ENCODE results near the gene TMED7. TPM values are rescaled to one million over a fixed set of nuclear protein-coding genes. Genes with fewer than 3 reads are reported as not detected.
"Not testable (repeated sequence)": the region's sequence is repeated elsewhere in the genome, so short reads cannot be mapped to it uniquely, and the experiment has no call there.

The TMED7 gene
- total RNA-seq, 1 donor from 2014 or later: 44.0 TPM

DNA sequence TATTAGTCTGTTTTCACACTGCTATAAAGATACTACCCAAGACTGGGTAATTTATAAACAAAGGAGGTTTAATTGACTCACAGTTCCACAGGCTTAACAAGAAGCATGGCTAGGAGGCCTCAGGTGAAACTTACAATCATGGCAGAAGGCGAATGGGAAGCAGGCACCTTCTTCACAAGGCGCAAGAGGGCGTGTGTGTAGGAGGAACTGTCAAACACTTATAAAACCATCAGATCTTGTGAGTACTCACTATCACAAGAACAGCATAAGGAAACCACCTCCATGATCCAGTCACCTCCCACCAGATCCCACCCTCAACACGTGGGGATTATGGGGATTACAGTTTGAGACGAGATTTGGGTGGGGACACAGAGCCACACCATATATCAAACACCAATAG lies 19.6 kb upstream of the TMED7 start:
- H3K4me1 Mint-ChIP-seq (ENCODE audit: low read depth); H3K36me3 Mint-ChIP-seq (ENCODE audit: low read depth); H3K9me3 Mint-ChIP-seq; intact Hi-C loops (cut with micrococcal nuclease); H3K4me3 Mint-ChIP-seq; H3K27ac Mint-ChIP-seq; DNase-seq (ENCODE audit: low spot score): not testable (repeated sequence)
- peaks cover 61% of the 10 kb centered on the region for H3K27me3 Mint-ChIP-seq (ENCODE audit: insufficient read depth)

DNA sequence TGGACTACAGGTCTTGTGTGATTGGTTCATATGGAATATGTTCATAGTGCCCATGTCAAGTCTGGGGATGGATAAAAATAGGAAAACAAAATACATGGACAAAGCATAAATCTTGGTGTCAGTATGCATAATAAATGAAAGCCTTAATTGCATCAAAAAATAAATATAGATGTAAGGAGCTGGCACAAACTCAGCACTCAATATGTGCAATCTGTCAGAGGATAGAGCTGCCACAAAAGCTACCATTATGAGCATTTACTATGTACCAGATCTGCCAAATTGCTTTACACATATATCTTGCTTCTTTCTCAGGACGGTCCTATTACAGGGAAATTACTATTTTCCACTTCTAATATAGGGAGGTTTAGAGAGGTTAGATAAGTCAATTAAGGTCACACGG lies 18.2 kb upstream of the TMED7 start:
- intact Hi-C loops (cut with micrococcal nuclease): no loop called here
- Mint-ChIP-seq H3K27me3 (ENCODE audit: insufficient read depth) (peaks cover 67% of the 10 kb centered on the region), H3K36me3 (ENCODE audit: low read depth) (no peaks in the 10 kb centered on the region), H3K27ac (no peak overlapping the region), H3K4me3 (no peak overlapping the region), H3K4me1 (ENCODE audit: low read depth) (peaks cover 6% of the 10 kb centered on the region), H3K9me3 (no peaks in the 10 kb centered on the region)
- no peak for DNase-seq (ENCODE audit: low spot score)

DNA sequence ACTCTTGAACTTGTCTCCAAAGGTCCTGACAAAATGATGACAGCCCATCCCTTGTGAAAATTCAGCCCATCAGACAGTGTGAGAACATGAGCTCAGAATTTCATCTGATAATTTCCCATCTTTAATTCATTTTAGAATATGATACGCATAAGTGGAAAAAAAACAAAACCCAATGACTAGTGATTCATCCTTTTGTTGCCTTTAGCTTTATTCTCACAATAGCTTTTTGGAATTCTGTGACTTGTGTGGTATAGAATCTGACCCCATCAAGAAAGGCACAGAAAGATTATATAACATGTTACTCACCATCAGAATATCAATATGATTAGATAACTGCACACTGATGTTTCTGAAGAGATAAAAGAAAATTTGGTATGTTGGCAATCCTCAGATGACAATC lies 16.1 kb upstream of the TMED7 start:
- H3K36me3 Mint-ChIP-seq (ENCODE audit: low read depth): no peaks in the 10 kb centered on the region
- no peak for DNase-seq (ENCODE audit: low spot score)
- no peaks in the 10 kb centered on the region for H3K9me3 Mint-ChIP-seq
- H3K4me1 Mint-ChIP-seq (ENCODE audit: low read depth): peaks cover 26% of the 10 kb centered on the region
- no peak overlapping the region for H3K4me3 Mint-ChIP-seq
- no peak overlapping the region for H3K27ac Mint-ChIP-seq
- intact Hi-C loops (cut with micrococcal nuclease): no loop called here
- H3K27me3 Mint-ChIP-seq (ENCODE audit: insufficient read depth): peaks cover 75% of the 10 kb centered on the region

DNA sequence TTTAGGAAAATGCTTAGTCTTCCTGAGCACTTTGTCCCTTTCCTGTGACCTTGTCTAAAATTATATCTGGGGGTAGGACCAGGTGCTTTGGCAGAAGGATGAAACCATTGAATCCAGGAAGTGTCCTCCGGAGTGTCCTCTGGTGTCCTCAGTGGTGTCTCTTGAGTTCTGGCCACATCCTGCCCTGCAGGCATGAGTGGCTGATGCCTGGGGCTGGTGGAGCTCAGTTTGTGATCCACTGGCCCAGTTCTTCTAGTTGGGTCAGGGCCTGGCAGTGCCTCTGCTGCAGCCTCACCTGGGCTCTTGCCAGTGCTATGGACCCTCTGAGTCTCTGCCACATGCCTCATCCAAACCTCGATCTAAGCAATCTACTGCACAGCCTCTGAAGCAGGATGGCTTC lies 14.4 kb upstream of the TMED7 start:
- H3K27ac Mint-ChIP-seq: no peak overlapping the region
- peaks cover 83% of the 10 kb centered on the region for H3K27me3 Mint-ChIP-seq (ENCODE audit: insufficient read depth)
- no peak for DNase-seq (ENCODE audit: low spot score)
- peaks cover 41% of the 10 kb centered on the region for H3K4me1 Mint-ChIP-seq (ENCODE audit: low read depth)
- intact Hi-C loops (cut with micrococcal nuclease): no loop called here
- H3K9me3 Mint-ChIP-seq: no peaks in the 10 kb centered on the region
- H3K4me3 Mint-ChIP-seq: no peak overlapping the region
- H3K36me3 Mint-ChIP-seq (ENCODE audit: low read depth): no peaks in the 10 kb centered on the region

DNA sequence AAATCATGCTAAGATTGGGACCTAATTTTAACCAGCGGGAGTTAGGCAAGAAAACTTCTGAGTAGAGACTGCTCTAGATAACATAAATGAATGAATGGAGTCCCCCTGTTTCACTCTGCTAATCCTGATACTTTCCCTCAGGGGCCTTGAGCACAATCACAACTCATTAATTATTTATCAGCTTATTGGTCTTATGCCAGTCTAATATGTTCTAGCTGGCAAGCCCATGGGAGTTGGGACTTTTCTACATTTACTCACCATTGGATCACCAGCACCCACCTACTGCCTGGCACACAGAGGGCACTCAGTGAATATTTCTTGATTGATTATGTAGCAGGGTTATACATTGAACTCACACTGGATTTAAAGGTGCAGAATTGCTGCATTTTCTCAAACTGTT lies 13.5 kb upstream of the TMED7 start:
- Mint-ChIP-seq H3K36me3 (ENCODE audit: low read depth) (no peaks in the 10 kb centered on the region), H3K4me1 (ENCODE audit: low read depth) (peaks cover 45% of the 10 kb centered on the region), H3K9me3 (no peaks in the 10 kb centered on the region), H3K27ac (no peak overlapping the region), H3K27me3 (ENCODE audit: insufficient read depth) (peaks cover 75% of the 10 kb centered on the region), H3K4me3 (no peak overlapping the region)
- no peak for DNase-seq (ENCODE audit: low spot score)
- intact Hi-C loops (cut with micrococcal nuclease): no loop called here

DNA sequence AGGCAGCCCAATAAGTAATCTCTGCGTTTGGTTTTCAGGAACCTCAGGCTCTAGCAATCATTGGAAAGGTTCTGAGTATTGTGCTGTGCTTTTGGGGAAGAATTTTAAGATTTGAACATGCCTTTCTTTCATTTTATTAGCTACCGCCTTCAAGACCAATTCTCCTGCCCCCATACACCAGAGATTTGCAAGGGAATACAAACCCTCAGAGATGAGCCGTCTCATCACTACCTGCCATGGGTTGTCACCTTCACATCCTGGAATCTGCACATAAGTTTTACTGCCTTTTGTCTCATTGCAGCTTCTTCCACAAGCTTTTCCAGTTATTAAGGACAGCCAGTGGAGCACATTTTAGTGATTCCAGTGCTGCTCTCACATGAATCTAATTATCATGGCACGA lies 11.7 kb upstream of the TMED7 start:
- peaks cover 54% of the 10 kb centered on the region for H3K4me1 Mint-ChIP-seq (ENCODE audit: low read depth)
- DNase-seq (ENCODE audit: low spot score): no peak
- H3K4me3 Mint-ChIP-seq: no peak overlapping the region
- H3K27me3 Mint-ChIP-seq (ENCODE audit: insufficient read depth): peaks cover 70% of the 10 kb centered on the region
- intact Hi-C loops (cut with micrococcal nuclease): no loop called here
- no peaks in the 10 kb centered on the region for H3K9me3 Mint-ChIP-seq
- no peaks in the 10 kb centered on the region for H3K36me3 Mint-ChIP-seq (ENCODE audit: low read depth)
- no peak overlapping the region for H3K27ac Mint-ChIP-seq

DNA sequence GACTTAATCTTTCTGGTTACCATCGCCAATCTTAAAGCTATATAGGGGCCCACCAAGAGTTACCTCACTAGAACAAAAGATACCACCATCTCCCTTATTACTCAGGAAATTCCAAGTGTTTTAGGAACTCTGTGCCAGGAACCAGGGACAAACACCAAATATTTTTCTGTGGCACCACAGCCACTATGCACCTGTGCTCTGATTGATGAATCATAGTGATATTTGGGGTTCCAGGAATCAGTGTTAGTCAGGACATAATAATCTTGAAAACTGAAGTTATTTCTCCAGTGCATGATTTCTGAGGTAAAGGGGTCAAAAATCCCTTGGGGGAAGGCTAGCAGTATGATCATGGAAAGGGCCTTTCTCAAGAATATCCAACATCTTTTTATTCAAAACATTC lies 10.2 kb upstream of the TMED7 start:
- Mint-ChIP-seq H3K4me1 (ENCODE audit: low read depth) (peaks cover 54% of the 10 kb centered on the region), H3K27me3 (ENCODE audit: insufficient read depth) (peaks cover 66% of the 10 kb centered on the region), H3K27ac (no peak overlapping the region), H3K36me3 (ENCODE audit: low read depth) (no peaks in the 10 kb centered on the region), H3K9me3 (no peaks in the 10 kb centered on the region), H3K4me3 (no peak overlapping the region)
- intact Hi-C loops (cut with micrococcal nuclease): no loop called here
- no peak for DNase-seq (ENCODE audit: low spot score)

DNA sequence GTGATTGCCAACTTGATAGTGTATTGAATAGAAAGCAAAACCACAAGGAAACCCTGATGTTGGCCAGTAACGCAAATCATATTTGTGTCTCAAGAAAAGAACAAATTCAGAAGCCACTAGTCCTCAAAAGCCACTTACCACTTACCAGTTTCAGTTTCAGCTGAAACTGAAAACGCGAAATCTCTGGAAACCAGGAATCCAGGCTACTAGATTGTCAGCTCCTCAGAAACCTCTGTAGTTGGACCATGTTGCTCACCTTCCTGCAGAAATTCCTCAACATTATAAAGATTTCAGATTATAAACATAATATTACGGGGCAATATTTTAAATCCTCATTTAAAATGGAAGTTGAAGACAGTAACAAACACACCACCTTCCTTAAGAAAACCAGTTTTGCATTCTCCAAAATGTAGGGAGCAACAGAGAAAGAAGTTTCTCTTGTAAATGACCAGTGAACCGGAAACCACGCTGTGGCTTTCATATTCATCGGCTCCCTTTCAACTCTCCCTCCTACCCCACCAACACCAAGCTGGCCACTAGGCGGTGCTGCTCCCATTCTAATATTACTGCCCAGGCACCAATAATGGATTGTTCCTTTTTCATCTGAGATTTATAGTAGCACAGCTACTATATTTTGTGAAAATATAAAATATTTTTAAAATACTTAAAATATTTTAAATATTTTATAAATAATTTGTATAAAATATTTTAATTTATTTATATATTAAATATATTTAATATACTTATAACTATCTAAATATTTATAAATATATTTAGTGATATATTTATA lies 8.7 kb upstream of the TMED7 start:
- H3K27me3 Mint-ChIP-seq (ENCODE audit: insufficient read depth): peaks cover 63% of the 10 kb centered on the region

DNA sequence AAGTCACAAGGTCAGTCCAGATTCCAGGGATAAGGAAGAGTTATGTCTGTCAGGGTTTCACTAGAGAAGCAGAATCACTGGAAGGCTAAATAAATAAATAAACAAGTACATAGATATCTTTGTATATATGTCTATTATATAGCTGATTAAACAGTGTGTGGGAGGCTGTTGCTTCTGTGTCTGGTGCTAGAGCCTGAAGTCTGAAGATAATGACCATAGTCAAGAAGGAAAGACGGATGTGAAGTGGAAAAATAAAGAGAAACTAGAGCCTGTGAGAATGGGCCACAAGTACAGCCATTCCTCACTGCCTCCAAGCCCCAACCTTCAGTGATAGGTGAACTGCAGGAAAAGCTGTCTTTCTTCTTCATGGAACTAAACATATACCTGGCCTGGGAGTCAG lies 4.1 kb upstream of the TMED7 start:
- DNase-seq (ENCODE audit: low spot score): no peak
- Mint-ChIP-seq H3K9me3 (no peaks in the 10 kb centered on the region), H3K27ac (no peak overlapping the region), H3K4me3 (no peak overlapping the region), H3K27me3 (ENCODE audit: insufficient read depth) (peaks cover 32% of the 10 kb centered on the region), H3K36me3 (ENCODE audit: low read depth) (no peaks in the 10 kb centered on the region), H3K4me1 (ENCODE audit: low read depth) (peaks cover 26% of the 10 kb centered on the region)
- intact Hi-C loops (cut with micrococcal nuclease): loop anchor here (5.0 kb wide), 2 partner anchors 457 to 458 kb away; partner anchors contain the start of gene COMMD10

More for the DNA sequence above, 8.7 kb upstream of the TMED7 start:
- intact Hi-C loops (cut with micrococcal nuclease): loop anchor here (1.0 to 2.0 kb wide), 5 partner anchors 8 to 434 kb away; partner anchors contain the start of gene TMED7
- peak overlapping the region; percentile 24 for H3K4me3 Mint-ChIP-seq
- H3K9me3 Mint-ChIP-seq: no peaks in the 10 kb centered on the region
- DNase-seq (ENCODE audit: low spot score): peak; percentile 67
- H3K4me1 Mint-ChIP-seq (ENCODE audit: low read depth): peaks cover 48% of the 10 kb centered on the region
- no peak overlapping the region for H3K27ac Mint-ChIP-seq
- H3K36me3 Mint-ChIP-seq (ENCODE audit: low read depth): no peaks in the 10 kb centered on the region

DNA sequence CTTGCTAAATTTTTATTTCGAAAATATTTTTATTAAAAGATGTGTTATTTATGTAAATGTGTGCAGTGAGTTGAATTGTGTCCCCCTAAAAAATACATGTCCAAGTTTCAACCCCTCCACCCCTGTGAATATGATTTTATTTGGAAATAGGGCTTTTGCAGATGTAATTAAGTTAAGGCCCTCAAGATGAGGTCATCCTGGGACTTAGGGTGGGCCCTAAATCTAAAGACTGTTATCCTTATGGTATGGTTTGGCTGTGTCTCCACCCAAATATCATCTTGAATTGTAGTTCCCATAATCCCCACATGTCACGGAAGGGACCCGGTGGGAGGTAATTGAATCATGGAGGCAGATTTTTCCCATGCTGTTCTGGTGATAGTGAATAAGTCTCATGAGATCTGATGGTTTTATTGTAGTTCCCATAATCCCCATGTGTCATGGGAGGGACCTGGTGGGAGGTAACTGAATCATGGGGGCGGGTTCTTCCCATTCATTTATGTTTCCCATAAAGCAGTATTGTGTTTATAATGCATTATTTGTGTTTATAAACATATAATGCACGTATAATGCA lies 1.5 kb upstream of the TMED7 start:
- Mint-ChIP-seq H3K27me3 (ENCODE audit: insufficient read depth) (peaks cover 21% of the 10 kb centered on the region), H3K36me3 (ENCODE audit: low read depth) (peaks cover 4% of the 10 kb centered on the region), H3K27ac (no peak overlapping the region), H3K4me3 (no peak overlapping the region), H3K4me1 (ENCODE audit: low read depth) (peaks cover 22% of the 10 kb centered on the region), H3K9me3 (no peaks in the 10 kb centered on the region)
- no peak for DNase-seq (ENCODE audit: low spot score)
- intact Hi-C loops (cut with micrococcal nuclease): loop anchor here (5.0 kb wide), 2 partner anchors 455 to 460 kb away; partner anchors contain the start of gene COMMD10

DNA sequence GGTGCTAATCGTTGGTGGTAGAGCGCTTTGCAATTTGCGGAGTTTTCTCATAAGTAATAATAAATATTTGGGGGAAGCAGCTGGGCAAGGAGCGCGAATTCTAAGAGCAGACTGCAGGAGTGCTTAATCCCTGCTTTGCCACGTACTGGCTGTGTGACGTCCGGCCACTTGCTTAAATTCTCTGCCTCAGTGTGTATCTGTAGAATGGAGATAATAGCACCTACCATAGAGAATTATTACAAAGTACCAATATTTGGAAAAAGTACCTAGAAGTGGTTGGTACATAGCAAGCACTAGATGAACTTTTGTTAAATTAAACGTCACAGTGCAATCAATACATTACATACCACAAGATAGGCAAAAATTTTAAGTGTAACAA lies 598 bp upstream of the TMED7 start:
- intact Hi-C loops (cut with micrococcal nuclease): loop anchor here (1.0 to 5.0 kb wide), 8 partner anchors 8 to 461 kb away; partner anchors contain the start of genes AP3S1, ATG12, CCDC112 and COMMD10
- Mint-ChIP-seq H3K27me3 (ENCODE audit: insufficient read depth) (peaks cover 14% of the 10 kb centered on the region), H3K9me3 (no peaks in the 10 kb centered on the region), H3K27ac (peak overlapping the region; percentile 88), H3K36me3 (ENCODE audit: low read depth) (peaks cover 8% of the 10 kb centered on the region), H3K4me1 (ENCODE audit: low read depth) (peaks cover 29% of the 10 kb centered on the region), H3K4me3 (no peak overlapping the region)
- DNase-seq (ENCODE audit: low spot score): no peak

DNA sequence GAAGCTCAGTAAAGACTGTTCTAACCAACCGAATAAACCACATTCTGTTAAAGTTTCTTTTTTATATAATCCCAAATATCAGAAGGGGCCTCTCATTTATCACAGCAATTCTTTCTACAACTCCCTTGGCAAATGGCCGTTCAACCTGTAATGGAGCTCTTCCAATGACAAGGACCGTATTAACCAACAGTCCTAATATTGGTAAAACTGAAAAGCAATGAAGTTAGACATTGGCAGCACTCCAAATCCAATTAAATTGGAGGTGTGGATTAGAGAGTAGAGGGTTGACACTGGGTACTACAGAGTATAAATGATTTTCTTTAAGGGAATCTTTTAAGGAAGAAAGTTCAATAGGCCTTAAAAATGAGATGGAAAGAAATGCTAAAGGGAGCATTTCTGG lies 842 bp downstream of the TMED7 start:
- intact Hi-C loops (cut with micrococcal nuclease): loop anchor here (5.0 kb wide), 2 partner anchors 453 to 462 kb away; partner anchors contain the start of gene COMMD10
- Mint-ChIP-seq H3K36me3 (ENCODE audit: low read depth) (peaks cover 9% of the 10 kb centered on the region), H3K9me3 (no peaks in the 10 kb centered on the region), H3K4me3 (no peak overlapping the region), H3K4me1 (ENCODE audit: low read depth) (peaks cover 32% of the 10 kb centered on the region), H3K27me3 (ENCODE audit: insufficient read depth) (peaks cover 6% of the 10 kb centered on the region), H3K27ac (peak overlapping the region; percentile 54)
- DNase-seq (ENCODE audit: low spot score): no peak

DNA sequence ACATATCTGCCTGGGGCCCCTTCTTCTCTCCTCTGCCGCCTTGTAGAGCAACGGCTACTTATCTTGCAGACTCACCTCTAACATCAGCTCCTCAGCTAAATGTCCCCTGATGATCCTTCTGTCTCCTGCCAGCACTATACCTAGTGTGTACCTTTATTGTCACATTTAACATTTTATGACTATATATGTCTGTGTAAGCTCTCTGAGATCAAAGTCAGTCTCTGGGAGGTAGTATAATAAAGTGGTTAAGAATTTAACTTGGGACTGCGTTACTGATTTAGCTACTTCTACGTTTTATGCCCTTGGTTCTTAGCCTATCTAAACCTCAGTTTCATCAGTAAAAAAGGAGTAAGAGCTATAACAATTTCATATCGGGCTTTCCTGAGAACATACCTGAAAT lies 2.2 kb downstream of the TMED7 start:
- DNase-seq (ENCODE audit: low spot score): no peak
- Mint-ChIP-seq H3K27ac (no peak overlapping the region), H3K4me3 (no peak overlapping the region), H3K27me3 (ENCODE audit: insufficient read depth) (no peaks in the 10 kb centered on the region), H3K36me3 (ENCODE audit: low read depth) (peaks cover 18% of the 10 kb centered on the region), H3K4me1 (ENCODE audit: low read depth) (peaks cover 32% of the 10 kb centered on the region), H3K9me3 (no peaks in the 10 kb centered on the region)
- intact Hi-C loops (cut with micrococcal nuclease): no loop called here

All from activated T-helper 1 cell treated with anti-CD3 and anti-CD28 coated beads, Interleukin-12 subunit alpha, Interleukin-12 subunit beta, Interleukin-2, Interleukin-4 antibody, amounts not matched to agents 30 ng/mL and 10 ng/mL and 1 ng/mL, durations not matched to agents 14 hours and 24 hours and 36 hours (primary cell).